ENCODE data around the gene METTL23. TPM values are rescaled to one million over a fixed set of nuclear protein-coding genes. Genes with fewer than 3 reads are reported as not detected.
A peak's percentile ranks its signal among the peaks of the same experiment; 100 is the strongest.
"Not testable (repeated sequence)": the region's sequence is repeated elsewhere in the genome, so short reads cannot be mapped to it uniquely, and the experiment has no call there.

The METTL23 gene
- total RNA-seq, 1 donor from 2014 or later: 24.3 TPM

DNA sequence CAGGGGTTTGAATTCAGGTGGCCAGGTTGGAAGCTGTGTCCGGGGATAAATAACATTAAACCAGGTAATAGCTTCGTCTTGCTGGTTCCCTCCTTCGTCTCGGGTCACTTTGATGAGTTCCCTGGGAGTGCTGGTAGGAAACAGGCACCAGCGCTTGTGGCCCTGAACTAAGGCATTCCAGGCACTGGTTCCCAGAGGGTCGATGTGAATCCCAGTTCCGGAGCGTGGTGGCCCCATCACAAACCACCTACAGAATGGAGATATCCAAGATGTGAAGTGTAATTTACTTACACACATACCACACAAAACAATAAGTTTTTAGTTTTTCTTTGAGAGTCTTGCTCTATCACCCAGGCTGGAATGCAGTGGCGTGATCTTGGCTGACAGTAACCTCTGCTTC lies 2.8 kb upstream of the METTL23 start:
- TF ChIP-seq, protein P1, sequence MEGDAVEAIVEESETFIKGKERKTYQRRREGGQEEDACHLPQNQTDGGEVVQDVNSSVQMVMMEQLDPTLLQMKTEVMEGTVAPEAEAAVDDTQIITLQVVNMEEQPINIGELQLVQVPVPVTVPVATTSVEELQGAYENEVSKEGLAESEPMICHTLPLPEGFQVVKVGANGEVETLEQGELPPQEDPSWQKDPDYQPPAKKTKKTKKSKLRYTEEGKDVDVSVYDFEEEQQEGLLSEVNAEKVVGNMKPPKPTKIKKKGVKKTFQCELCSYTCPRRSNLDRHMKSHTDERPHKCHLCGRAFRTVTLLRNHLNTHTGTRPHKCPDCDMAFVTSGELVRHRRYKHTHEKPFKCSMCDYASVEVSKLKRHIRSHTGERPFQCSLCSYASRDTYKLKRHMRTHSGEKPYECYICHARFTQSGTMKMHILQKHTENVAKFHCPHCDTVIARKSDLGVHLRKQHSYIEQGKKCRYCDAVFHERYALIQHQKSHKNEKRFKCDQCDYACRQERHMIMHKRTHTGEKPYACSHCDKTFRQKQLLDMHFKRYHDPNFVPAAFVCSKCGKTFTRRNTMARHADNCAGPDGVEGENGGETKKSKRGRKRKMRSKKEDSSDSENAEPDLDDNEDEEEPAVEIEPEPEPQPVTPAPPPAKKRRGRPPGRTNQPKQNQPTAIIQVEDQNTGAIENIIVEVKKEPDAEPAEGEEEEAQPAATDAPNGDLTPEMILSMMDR (IDR thresholded peaks at IDR 0.05; ENCODE audit: partially characterized antibody, unreplicated experiment): no peak
- H3K27ac Mint-ChIP-seq (ENCODE audit: unreplicated experiment): no peak overlapping the region
- peaks cover 6% of the 10 kb centered on the region for H3K9me3 Mint-ChIP-seq (ENCODE audit: unreplicated experiment)
- no peak overlapping the region for H3K4me3 Mint-ChIP-seq (ENCODE audit: unreplicated experiment)
- no peak for DNase-seq
- no peaks in the 10 kb centered on the region for H3K36me3 Mint-ChIP-seq (ENCODE audit: unreplicated experiment)
- no peaks in the 10 kb centered on the region for H3K27me3 Mint-ChIP-seq (ENCODE audit: unreplicated experiment)
- peaks cover 5% of the 10 kb centered on the region for H3K4me1 Mint-ChIP-seq (ENCODE audit: low read depth, unreplicated experiment)

DNA sequence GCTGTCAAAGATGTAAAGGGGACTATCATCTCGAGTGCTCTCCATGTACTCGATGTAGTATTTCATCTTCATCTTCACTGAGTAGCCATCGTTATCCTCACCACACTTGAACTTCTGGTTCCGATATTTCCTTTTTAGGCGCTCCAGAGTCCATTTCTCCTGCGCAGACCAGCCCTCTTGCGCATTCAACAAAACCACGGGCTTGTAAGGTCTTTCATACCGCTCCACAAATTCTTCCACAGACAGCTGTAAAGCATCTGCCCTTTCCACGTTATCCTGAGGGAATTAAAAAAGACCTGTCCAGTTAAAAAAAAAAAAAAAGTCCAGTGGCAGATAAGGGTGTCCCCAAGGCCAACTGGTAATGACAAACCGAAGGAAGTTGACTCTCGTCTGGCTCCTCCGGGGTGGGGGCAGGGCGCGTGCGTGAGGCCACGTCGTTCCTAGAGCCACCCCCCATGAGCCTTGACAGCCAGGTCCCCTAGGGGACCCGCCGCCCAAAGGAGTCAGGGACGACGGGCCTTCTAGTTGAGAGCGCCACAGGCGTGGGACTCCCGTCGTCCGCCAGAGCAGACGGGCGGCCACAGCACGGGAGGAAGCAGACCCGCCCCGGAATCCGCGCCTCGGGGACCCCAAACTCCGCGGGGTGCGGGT lies 934 bp upstream of the METTL23 start:
- Mint-ChIP-seq H3K9me3 (ENCODE audit: unreplicated experiment) (peaks cover 6% of the 10 kb centered on the region), H3K4me1 (ENCODE audit: low read depth, unreplicated experiment) (peaks cover 5% of the 10 kb centered on the region), H3K4me3 (ENCODE audit: unreplicated experiment) (peak overlapping the region; percentile 94), H3K36me3 (ENCODE audit: unreplicated experiment) (no peaks in the 10 kb centered on the region), H3K27ac (ENCODE audit: unreplicated experiment) (peak overlapping the region; percentile 88), H3K27me3 (ENCODE audit: unreplicated experiment) (no peaks in the 10 kb centered on the region)
- peak; percentile 39 for DNase-seq
- TF ChIP-seq, protein P1 (IDR thresholded peaks at IDR 0.05; ENCODE audit: partially characterized antibody, unreplicated experiment): no peak

DNA sequence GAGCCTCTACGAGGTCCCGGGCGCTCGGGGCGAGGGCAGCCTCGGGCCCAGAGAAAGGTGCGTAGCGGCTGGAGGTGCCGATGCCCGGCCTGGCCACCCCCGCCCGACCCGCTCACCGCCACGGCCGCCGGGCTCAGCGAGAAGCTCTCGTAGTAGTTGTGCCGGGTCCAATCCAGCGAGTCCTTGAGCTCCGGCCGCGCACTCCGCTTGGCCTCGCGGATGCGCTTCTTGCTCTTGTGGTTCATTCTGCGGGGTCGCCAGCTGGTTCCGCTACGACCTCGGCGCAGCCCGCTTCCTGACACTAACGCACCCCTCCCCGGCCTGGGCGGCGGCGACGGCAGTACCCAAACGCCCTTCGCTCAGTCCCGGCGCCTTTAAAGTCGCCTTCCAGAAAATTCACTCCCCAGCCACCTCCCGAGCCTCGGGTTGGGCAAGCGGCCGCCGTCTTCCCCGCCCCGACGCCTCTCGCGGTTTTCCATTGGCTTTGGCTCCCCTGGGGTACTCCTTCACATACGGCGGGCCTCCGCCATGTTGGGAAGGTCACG lies 336 bp upstream of the METTL23 start, which contains the start of gene JMJD6:
JMJD6 (minus strand) TSS at position 376 of the 545 bp plus-strand sequence; CDS start at position 245, 131 bp downstream.
- DNase-seq: peak; percentile 93
- peaks cover 5% of the 10 kb centered on the region for H3K4me1 Mint-ChIP-seq (ENCODE audit: low read depth, unreplicated experiment)
- no peaks in the 10 kb centered on the region for H3K36me3 Mint-ChIP-seq (ENCODE audit: unreplicated experiment)
- peak within 1 kb of the TSS; percentile 94 for H3K4me3 Mint-ChIP-seq (ENCODE audit: unreplicated experiment)
- no peaks in the 10 kb centered on the region for H3K27me3 Mint-ChIP-seq (ENCODE audit: unreplicated experiment)
- H3K9me3 Mint-ChIP-seq (ENCODE audit: unreplicated experiment): peaks cover 6% of the 10 kb centered on the region
- peak within 1 kb of the TSS; percentile 91 for H3K27ac Mint-ChIP-seq (ENCODE audit: unreplicated experiment)
- TF ChIP-seq, protein P1 (IDR thresholded peaks at IDR 0.05; ENCODE audit: partially characterized antibody, unreplicated experiment): no peak

DNA sequence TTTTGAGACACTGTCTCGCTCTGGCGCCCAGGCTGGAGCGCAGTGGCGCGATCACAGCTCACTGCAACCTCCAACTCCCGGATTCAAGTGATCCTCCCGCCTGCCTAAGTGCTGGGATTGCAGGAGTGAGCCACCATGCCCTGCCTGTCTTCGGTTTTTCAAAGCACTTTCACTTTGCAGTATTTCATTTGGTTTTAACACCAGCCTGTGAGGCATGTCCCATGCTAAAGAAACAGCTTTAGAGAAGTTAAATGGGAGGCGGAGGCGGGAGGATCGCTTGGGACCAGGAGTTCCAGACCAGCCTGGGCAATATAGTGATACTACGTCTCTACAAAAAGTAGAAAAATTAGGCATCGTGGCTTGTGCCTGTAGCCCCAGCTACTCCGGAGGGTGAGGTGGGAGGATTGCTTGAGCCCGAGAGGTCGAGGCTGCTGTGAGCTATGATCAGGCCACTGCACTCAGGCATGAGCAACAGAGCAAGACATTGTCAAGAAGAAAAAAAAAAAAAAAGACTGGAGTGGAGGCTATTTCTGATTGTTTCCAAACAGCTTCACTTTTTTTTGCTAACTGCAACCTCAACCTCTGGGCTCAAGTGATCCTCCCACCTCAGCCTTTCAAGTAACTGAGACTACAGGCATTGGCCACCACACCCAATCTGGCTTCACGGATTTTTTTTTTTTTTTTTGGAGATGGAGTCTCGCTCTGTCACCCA lies 1.3 kb downstream of the METTL23 start:
- Mint-ChIP-seq H3K9me3 (ENCODE audit: unreplicated experiment) (peaks cover 6% of the 10 kb centered on the region), H3K4me1 (ENCODE audit: low read depth, unreplicated experiment) (peaks cover 5% of the 10 kb centered on the region), H3K27me3 (ENCODE audit: unreplicated experiment) (no peaks in the 10 kb centered on the region), H3K4me3 (ENCODE audit: unreplicated experiment) (peak overlapping the region; percentile 90), H3K27ac (ENCODE audit: unreplicated experiment) (peak overlapping the region; percentile 43), H3K36me3 (ENCODE audit: unreplicated experiment) (no peaks in the 10 kb centered on the region)
- TF ChIP-seq, protein P1 (IDR thresholded peaks at IDR 0.05; ENCODE audit: partially characterized antibody, unreplicated experiment): no peak
- no peak for DNase-seq

DNA sequence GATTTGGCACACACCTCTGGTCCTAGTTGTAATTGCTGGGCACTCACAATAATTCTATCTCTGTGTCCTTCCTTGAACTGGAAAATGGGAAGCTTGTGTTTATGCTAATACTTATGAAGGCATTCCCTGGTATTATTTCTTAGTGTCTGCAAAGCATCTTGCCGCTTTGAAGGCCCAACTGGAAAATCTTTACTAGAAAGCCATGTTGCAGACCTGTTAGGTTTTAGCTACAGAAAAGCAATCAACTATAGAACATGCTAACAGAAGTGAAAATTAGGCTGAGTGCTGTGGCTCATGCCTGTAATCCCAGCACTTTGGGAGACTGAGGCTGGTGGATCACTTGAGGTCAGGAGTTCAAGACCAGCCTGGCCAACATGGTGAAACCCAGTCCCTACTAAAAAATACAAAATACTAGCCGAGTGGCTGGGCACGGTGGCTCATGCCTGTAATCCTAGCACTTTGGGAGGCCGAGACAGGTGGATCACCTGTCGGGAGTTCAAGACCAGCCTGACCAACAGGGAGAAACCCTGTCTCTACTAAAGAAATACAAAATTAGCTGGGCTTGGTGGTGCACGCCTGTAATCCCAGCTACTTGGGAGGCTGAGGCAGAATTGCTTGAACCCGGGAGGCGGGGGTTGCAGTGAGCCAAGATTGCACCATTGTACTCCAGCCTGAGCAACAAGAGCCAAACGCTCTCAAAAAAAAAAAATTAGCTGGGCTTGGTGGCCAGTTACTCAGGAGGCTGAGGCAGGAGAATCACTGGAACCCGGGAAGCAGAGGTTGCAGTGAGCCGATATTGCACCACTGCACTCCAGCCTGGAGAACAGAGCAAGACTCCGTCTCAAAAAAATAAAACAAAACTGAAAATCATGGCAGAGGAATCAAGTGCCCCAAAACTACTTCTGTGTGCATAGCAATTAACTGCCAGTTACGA lies 5.4 kb downstream of the METTL23 start:
- H3K27me3 Mint-ChIP-seq (ENCODE audit: unreplicated experiment); H3K4me3 Mint-ChIP-seq (ENCODE audit: unreplicated experiment); H3K36me3 Mint-ChIP-seq (ENCODE audit: unreplicated experiment); H3K27ac Mint-ChIP-seq (ENCODE audit: unreplicated experiment); H3K9me3 Mint-ChIP-seq (ENCODE audit: unreplicated experiment); DNase-seq: not testable (repeated sequence)
- peaks cover 19% of the 10 kb centered on the region for H3K4me1 Mint-ChIP-seq (ENCODE audit: low read depth, unreplicated experiment)
